ENCODE measurements around the gene LAMA2. TPM values are rescaled to one million over a fixed set of nuclear protein-coding genes. Genes with fewer than 3 reads are reported as not detected.
"Not testable (repeated sequence)": the region's sequence is repeated elsewhere in the genome, so short reads cannot be mapped to it uniquely, and the experiment has no call there.

The LAMA2 gene
- total RNA-seq, 2 donors from 2014 or later = 0.28 to 0.40 TPM

DNA sequence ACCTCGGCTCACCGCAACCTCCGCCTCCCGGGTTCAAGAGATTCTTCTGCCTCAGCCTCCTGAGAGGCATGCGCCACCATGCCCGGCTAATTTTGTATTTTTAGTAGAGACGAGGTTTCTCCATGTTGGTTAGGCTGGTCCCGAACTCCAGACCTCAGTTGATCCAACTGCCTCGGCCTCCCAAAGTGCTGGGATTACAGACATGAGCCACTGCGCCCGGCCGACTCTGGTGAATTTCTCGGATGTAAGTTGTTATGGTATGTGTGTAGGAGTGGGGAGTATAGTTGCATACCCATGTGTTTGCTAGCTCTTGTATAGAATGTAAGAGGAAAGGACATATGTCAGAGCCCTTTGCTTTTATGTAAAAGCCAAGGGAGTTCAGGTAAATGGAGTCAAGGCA, 170.2 kb downstream of the LAMA2 start:
- not testable (repeated sequence) for H3K9me3 Mint-ChIP-seq; H3K4me3 Mint-ChIP-seq; H3K4me1 Mint-ChIP-seq; H3K27ac Mint-ChIP-seq; H3K36me3 Mint-ChIP-seq (ENCODE audit: low read depth); ATAC-seq (replicated peaks)
- H3K27me3 Mint-ChIP-seq = peaks cover 21% of the 10 kb centered on the region

DNA sequence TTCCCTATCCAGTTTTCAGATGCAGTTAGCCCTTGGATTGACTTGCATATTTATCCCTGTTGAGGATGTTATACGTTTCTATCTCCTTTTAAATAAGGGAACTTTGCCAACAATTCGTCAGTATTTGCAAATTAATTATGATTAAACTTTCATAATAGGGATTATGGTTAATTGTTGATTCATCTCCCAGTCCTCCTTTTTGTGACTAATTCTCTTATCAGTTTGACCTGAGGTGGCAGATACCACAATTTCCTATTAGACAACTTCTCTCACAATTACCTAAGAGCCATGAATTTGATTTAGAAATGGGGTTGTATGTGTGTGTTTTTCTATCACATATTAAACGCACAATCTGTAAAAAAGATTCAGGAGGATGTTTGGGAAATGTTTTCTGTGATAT, 172.9 kb downstream of the LAMA2 start:
- H3K4me1 Mint-ChIP-seq = no peaks in the 10 kb centered on the region
- H3K27ac Mint-ChIP-seq = no peak overlapping the region
- H3K36me3 Mint-ChIP-seq (ENCODE audit: low read depth) = no peaks in the 10 kb centered on the region
- H3K4me3 Mint-ChIP-seq = no peak overlapping the region
- peaks cover 19% of the 10 kb centered on the region for H3K27me3 Mint-ChIP-seq
- no peaks in the 10 kb centered on the region for H3K9me3 Mint-ChIP-seq
- ATAC-seq (replicated peaks) = no peak

GRCh38 chr6:129059650-129060049, 176.7 kb downstream of the LAMA2 start:
- Mint-ChIP-seq H3K9me3 (no peaks in the 10 kb centered on the region), H3K27me3 (peaks cover 11% of the 10 kb centered on the region), H3K4me1 (no peaks in the 10 kb centered on the region), H3K4me3 (no peak overlapping the region), H3K27ac (no peak overlapping the region), H3K36me3 (ENCODE audit: low read depth) (no peaks in the 10 kb centered on the region)
- ATAC-seq (replicated peaks) = no peak

GRCh38 chr6:129069006-129069405, 186.1 kb downstream of the LAMA2 start:
- no peak for ATAC-seq (replicated peaks)
- no peak overlapping the region for H3K4me3 Mint-ChIP-seq
- no peaks in the 10 kb centered on the region for H3K4me1 Mint-ChIP-seq
- no peaks in the 10 kb centered on the region for H3K9me3 Mint-ChIP-seq
- peaks cover 1% of the 10 kb centered on the region for H3K27me3 Mint-ChIP-seq
- H3K36me3 Mint-ChIP-seq (ENCODE audit: low read depth) = no peaks in the 10 kb centered on the region
- H3K27ac Mint-ChIP-seq = no peak overlapping the region

DNA sequence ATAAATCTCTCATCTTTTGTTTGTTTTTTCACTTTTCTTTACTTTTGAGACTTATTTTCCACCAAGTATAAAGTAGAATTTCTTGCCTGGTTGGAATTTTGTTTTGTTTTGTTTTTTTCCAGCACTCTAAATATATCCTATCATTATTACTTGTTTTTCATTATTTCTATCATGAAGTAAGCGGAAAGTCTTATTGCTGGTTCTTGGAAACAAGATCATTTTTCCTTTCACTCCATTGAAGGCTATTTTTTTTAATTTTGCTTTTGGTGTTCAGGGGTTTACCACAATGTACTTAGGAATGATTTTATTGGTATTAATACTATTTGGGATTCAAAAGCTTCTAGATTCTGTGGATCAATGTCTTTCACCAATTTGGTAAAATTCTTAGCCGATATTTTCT, 190.1 kb downstream of the LAMA2 start:
- no peaks in the 10 kb centered on the region for H3K4me1 Mint-ChIP-seq
- no peak overlapping the region for H3K27ac Mint-ChIP-seq
- no peaks in the 10 kb centered on the region for H3K9me3 Mint-ChIP-seq
- H3K27me3 Mint-ChIP-seq = peaks cover 16% of the 10 kb centered on the region
- no peak overlapping the region for H3K4me3 Mint-ChIP-seq
- ATAC-seq (replicated peaks) = no peak
- no peaks in the 10 kb centered on the region for H3K36me3 Mint-ChIP-seq (ENCODE audit: low read depth)

- H3K27ac Mint-ChIP-seq = no peak overlapping the region
- H3K36me3 Mint-ChIP-seq (ENCODE audit: low read depth) = no peaks in the 10 kb centered on the region
- no peaks in the 10 kb centered on the region for H3K9me3 Mint-ChIP-seq
- no peaks in the 10 kb centered on the region for H3K4me1 Mint-ChIP-seq
- no peak for ATAC-seq (replicated peaks)
- no peak overlapping the region for H3K4me3 Mint-ChIP-seq
- peaks cover 20% of the 10 kb centered on the region for H3K27me3 Mint-ChIP-seq
These were observed 190.9 kb downstream of the LAMA2 start for GRCh38 chr6:129073691-129074395.

- H3K27ac Mint-ChIP-seq = no peak overlapping the region
- H3K4me3 Mint-ChIP-seq = no peak overlapping the region
- H3K27me3 Mint-ChIP-seq = peaks cover 8% of the 10 kb centered on the region
- H3K4me1 Mint-ChIP-seq = no peaks in the 10 kb centered on the region
- H3K36me3 Mint-ChIP-seq (ENCODE audit: low read depth) = no peaks in the 10 kb centered on the region
- ATAC-seq (replicated peaks) = no peak
- H3K9me3 Mint-ChIP-seq = no peaks in the 10 kb centered on the region
These were observed 201.5 kb downstream of the LAMA2 start for GRCh38 chr6:129084406-129084805.

GRCh38 chr6:129088481-129088880, 205.5 kb downstream of the LAMA2 start:
- ATAC-seq (replicated peaks); H3K27ac Mint-ChIP-seq; H3K4me3 Mint-ChIP-seq; H3K36me3 Mint-ChIP-seq (ENCODE audit: low read depth); H3K9me3 Mint-ChIP-seq; H3K4me1 Mint-ChIP-seq: not testable (repeated sequence)
- peaks cover 12% of the 10 kb centered on the region for H3K27me3 Mint-ChIP-seq

GRCh38 chr6:129089357-129089756, 206.4 kb downstream of the LAMA2 start:
- H3K36me3 Mint-ChIP-seq (ENCODE audit: low read depth) = no peaks in the 10 kb centered on the region
- H3K9me3 Mint-ChIP-seq = no peaks in the 10 kb centered on the region
- no peak overlapping the region for H3K27ac Mint-ChIP-seq
- no peak for ATAC-seq (replicated peaks)
- H3K27me3 Mint-ChIP-seq = peaks cover 12% of the 10 kb centered on the region
- H3K4me1 Mint-ChIP-seq = no peaks in the 10 kb centered on the region
- no peak overlapping the region for H3K4me3 Mint-ChIP-seq

DNA sequence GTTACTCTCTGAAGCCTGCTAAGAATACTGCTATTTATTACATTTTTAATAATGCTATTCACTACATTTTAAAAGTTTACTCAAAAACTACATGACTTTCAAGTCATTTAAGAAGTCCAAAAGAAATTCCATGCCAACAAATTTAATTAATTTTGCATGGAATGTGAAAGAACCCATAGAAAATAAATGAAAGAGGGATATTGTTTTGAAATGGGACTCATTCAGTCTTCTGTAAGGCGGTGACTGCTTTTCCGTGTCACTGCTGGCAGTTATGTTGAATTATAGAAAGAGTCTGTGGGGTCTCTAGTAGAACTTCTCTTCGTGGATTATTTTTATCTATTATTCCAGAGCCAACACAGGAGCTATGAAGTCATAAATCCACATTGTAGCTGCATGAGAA, 211.2 kb downstream of the LAMA2 start:
- no peaks in the 10 kb centered on the region for H3K9me3 Mint-ChIP-seq
- no peaks in the 10 kb centered on the region for H3K4me1 Mint-ChIP-seq

DNA sequence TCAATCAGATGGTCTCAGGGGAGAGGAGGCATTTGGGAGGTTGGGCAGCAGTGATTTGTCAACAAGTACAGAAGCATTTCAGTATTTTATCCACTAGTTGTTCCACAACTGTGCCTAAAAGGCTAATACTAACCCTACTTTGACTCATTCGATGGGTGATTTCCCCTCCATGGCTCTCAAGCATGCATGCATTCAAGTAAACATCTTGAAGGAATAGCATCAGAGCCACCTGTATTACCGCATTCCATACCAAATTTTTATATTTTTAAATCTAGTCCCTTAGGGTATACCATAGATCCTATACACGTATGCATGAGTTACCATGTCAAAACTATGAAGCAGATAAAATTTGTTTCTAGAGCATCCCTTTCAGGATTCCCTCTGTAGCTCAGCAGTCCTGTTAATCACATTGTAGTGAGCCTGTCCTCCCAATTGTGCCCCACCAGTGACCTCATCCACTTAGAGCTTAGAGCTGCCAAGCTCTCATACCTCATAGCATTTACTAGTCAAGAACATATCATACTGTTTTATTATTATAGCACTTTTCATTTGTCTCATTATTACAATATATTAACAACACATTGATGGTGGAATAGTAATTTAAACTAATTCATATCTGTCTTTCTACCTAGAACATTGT, 213.8 kb downstream of the LAMA2 start:
- Mint-ChIP-seq H3K27me3 (peaks cover 5% of the 10 kb centered on the region), H3K4me1 (no peaks in the 10 kb centered on the region), H3K36me3 (ENCODE audit: low read depth) (no peaks in the 10 kb centered on the region), H3K27ac (no peak overlapping the region), H3K9me3 (no peaks in the 10 kb centered on the region), H3K4me3 (no peak overlapping the region)
- no peak for ATAC-seq (replicated peaks)

More for the DNA sequence above, 211.2 kb downstream of the LAMA2 start:
- H3K27ac Mint-ChIP-seq = no peak overlapping the region
- H3K4me3 Mint-ChIP-seq = no peak overlapping the region
- H3K36me3 Mint-ChIP-seq (ENCODE audit: low read depth) = no peaks in the 10 kb centered on the region
- peaks cover 5% of the 10 kb centered on the region for H3K27me3 Mint-ChIP-seq
- no peak for ATAC-seq (replicated peaks)

DNA sequence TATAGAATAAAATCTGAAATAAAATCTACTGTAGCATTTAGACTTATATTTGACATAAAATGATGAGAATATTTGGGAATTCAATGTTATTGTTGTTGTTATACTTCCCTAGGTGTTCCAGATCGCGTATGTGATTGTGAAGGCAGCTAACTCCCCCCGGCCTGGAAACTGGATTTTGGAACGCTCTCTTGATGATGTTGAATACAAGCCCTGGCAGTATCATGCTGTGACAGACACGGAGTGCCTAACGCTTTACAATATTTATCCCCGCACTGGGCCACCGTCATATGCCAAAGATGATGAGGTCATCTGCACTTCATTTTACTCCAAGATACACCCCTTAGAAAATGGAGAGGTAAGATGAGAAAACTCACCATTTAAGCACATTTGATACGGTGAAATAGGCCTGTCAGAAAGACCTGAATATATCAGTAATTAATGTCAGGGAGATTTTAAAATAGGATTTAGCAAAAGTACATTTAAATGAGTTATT, 215.2 kb downstream of the LAMA2 start:
- no peaks in the 10 kb centered on the region for H3K36me3 Mint-ChIP-seq (ENCODE audit: low read depth)

GRCh38 chr6:129099696-129100095, 216.8 kb downstream of the LAMA2 start:
- Mint-ChIP-seq H3K9me3 (no peaks in the 10 kb centered on the region), H3K36me3 (ENCODE audit: low read depth) (no peaks in the 10 kb centered on the region), H3K4me1 (no peaks in the 10 kb centered on the region), H3K27me3 (no peaks in the 10 kb centered on the region), H3K4me3 (no peak overlapping the region), H3K27ac (no peak overlapping the region)
- no peak for ATAC-seq (replicated peaks)

More for the DNA sequence above, 215.2 kb downstream of the LAMA2 start:
- H3K9me3 Mint-ChIP-seq = no peaks in the 10 kb centered on the region
- H3K4me1 Mint-ChIP-seq = no peaks in the 10 kb centered on the region
- no peak for ATAC-seq (replicated peaks)
- no peak overlapping the region for H3K27ac Mint-ChIP-seq
- no peaks in the 10 kb centered on the region for H3K27me3 Mint-ChIP-seq
- H3K4me3 Mint-ChIP-seq = no peak overlapping the region

DNA sequence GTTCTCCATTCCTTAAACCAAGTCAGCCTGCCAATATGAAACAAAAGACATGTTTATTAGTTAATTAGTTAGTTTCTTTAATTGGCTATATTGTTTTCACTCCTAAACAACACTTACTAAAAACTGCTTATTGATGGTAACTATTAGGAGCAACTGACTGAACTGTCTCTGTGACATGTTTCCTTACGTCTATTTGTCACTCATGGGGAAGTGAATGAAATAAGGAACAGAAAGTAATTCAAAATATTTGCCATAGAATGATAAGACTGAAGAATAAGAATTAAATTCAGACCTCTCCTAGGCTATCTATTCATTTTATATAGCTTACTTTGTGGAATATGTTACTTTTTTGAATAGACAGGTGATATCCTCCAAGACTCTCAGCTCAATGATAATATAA, 217.2 kb downstream of the LAMA2 start:
- H3K4me1 Mint-ChIP-seq = no peaks in the 10 kb centered on the region
- H3K27ac Mint-ChIP-seq = no peak overlapping the region
- H3K36me3 Mint-ChIP-seq (ENCODE audit: low read depth) = no peaks in the 10 kb centered on the region
- no peaks in the 10 kb centered on the region for H3K27me3 Mint-ChIP-seq
- no peaks in the 10 kb centered on the region for H3K9me3 Mint-ChIP-seq
- ATAC-seq (replicated peaks) = no peak
- H3K4me3 Mint-ChIP-seq = no peak overlapping the region

- H3K36me3 Mint-ChIP-seq (ENCODE audit: low read depth) = no peaks in the 10 kb centered on the region
- H3K27me3 Mint-ChIP-seq = no peaks in the 10 kb centered on the region
- no peaks in the 10 kb centered on the region for H3K9me3 Mint-ChIP-seq
- H3K4me3 Mint-ChIP-seq = no peak overlapping the region
- no peak overlapping the region for H3K27ac Mint-ChIP-seq
- no peak for ATAC-seq (replicated peaks)
- no peaks in the 10 kb centered on the region for H3K4me1 Mint-ChIP-seq
These were observed 219.8 kb downstream of the LAMA2 start for GRCh38 chr6:129102741-129103140.
